ENCODE measurements around the gene CLEC20A.

CLEC20A gene

DNA sequence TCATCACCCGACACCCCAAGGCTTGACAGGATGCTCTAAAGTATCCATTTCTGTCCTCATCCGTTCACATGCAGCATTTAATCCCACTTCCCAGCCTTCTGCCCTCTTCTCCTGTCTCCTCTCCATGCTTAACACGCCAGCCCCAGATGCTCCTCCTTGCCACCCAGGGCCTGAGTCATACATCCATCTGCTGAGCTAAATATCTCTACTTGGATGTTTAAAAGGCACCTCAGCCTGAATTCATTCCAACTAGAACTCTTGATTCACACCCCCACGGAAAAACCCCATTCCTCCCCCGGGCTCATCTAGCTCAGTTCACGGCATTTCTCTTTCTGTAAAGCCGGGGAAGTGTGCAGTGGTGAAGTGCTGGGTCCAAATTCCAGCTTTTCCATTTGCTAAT lies 43.9 kb upstream of the CLEC20A start:
- TF ChIP-seq, protein P1, sequence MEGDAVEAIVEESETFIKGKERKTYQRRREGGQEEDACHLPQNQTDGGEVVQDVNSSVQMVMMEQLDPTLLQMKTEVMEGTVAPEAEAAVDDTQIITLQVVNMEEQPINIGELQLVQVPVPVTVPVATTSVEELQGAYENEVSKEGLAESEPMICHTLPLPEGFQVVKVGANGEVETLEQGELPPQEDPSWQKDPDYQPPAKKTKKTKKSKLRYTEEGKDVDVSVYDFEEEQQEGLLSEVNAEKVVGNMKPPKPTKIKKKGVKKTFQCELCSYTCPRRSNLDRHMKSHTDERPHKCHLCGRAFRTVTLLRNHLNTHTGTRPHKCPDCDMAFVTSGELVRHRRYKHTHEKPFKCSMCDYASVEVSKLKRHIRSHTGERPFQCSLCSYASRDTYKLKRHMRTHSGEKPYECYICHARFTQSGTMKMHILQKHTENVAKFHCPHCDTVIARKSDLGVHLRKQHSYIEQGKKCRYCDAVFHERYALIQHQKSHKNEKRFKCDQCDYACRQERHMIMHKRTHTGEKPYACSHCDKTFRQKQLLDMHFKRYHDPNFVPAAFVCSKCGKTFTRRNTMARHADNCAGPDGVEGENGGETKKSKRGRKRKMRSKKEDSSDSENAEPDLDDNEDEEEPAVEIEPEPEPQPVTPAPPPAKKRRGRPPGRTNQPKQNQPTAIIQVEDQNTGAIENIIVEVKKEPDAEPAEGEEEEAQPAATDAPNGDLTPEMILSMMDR (IDR thresholded peaks at IDR 0.05; ENCODE audit: control insufficient read depth, extremely low read depth, insufficient read depth) = no peak
- H3K4me3 ChIP-seq (ENCODE audit: low read depth, low read length) = no peak overlapping the region
- no peak for DNase-seq (ENCODE audit: low read depth)

DNA sequence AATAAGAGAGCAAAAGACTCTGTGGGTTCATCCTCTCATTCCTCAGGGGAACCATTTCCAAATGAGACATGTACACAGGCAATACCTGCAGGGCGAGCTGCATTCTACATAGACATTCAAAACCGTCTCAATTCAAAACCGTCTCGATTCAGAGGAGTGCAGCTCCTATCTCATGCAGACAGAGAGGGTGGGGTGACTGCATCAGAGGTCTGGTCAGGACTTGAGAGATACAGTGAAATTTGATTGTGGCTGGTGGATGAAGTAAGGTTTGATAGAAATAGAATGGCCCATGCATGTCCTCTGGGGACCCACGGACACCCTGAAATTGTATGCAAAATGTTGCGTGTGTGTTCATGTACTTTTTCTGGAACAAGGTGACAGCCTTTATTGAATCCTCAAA lies 43.4 kb upstream of the CLEC20A start:
- TF ChIP-seq, protein P1 (IDR thresholded peaks at IDR 0.05; ENCODE audit: control insufficient read depth, extremely low read depth, insufficient read depth) = no peak
- no peak overlapping the region for H3K4me3 ChIP-seq (ENCODE audit: low read depth, low read length)
- DNase-seq (ENCODE audit: low read depth) = no peak

DNA sequence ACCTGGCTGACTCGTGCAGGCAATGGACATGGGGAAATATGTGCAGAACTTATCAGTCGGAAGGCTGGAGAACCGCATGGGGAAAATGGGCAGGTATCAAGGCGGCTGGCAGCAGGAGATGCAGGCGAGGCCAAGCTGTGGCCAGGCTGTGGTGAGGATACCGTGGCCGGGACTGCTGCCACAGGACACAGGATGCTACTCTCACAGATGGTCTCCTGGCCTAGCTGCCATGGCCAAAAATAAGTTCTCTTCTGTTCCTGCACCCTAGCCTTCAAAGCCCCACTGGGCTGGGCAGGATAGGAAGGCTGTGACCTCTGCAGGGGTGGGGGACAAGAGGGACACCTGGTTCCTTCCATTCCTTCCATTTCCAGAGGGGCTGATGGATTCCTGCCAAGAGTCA lies 42.5 kb upstream of the CLEC20A start:
- no peak overlapping the region for H3K4me3 ChIP-seq (ENCODE audit: low read depth, low read length)
- TF ChIP-seq, protein P1 (IDR thresholded peaks at IDR 0.05; ENCODE audit: control insufficient read depth, extremely low read depth, insufficient read depth) = no peak
- DNase-seq (ENCODE audit: low read depth) = no peak

DNA sequence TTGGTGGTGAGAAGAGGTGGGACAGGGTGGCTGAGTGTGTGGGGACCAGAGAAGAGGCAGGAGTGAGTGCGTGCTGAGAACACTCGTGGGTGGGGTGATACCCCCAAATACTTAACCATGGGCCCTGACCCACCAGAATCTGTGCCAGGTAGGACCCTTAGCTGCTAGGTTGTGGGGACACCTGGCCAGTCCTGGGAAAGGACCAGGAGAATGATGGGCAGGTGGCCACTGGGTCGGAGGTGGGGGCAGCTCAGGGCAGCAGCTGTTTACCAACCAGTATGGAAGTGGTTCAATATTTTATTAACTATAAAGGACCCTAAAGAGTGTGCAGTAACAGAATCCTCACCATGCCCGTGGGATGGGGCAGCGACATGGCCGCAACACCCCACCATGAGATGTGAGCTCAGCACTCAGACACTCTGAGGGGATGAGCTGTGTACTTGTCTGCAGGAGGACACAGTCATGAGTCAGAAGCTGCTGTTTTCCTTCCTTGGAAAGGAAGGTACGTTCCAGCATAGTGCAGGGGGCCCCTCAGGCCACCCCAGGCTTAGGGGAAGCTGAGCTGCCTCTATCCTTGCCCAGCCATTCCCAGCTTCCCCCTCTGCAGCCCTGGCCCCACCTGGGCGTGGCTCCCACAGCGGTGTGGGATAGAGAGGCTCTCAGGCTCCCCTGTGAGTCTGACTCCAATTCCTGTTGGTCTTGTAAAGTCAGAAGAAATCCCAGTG lies 41.6 kb upstream of the CLEC20A start:
- DNase-seq (ENCODE audit: low read depth) = no peak
- H3K4me3 ChIP-seq (ENCODE audit: low read depth, low read length) = no peak overlapping the region
- TF ChIP-seq, protein P1 (IDR thresholded peaks at IDR 0.05; ENCODE audit: control insufficient read depth, extremely low read depth, insufficient read depth) = no peak

DNA sequence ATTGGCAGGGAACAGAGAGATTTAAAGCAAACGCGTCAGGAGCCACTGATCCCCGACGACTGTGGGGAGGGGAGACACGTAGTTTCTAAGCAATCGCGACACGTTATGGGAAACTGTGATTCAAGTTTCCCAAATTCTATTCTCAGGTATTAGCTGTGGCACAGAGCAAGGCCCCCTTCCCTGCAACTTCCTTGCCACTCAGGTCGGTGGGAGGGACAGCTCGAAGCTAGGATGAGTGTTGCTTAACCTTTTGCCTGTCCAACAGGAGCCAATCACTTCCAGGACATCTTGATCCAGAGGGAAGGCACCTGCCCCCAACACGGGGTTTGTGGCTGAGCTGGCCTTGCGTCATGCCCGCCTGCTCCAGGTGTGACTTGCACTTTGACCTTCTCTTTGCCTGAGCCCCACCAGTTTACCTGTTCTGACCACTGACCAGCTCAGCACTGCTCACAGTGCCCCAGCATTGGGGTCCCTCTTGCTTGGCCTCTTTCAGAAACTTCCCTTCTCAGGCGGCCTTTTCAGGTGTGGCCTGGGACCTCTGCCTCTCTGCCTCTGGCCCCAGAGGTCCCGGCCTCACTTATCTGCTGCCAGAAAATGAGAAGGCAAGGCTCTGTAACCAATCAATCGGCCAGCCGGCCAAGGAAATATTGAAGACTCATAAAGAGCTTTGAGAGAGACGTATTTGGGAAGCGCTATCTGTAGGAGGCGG lies 40.8 kb upstream of the CLEC20A start:
- no peak overlapping the region for H3K4me3 ChIP-seq (ENCODE audit: low read depth, low read length)
- DNase-seq (ENCODE audit: low read depth) = no peak
- TF ChIP-seq, protein P1 (IDR thresholded peaks at IDR 0.05; ENCODE audit: control insufficient read depth, extremely low read depth, insufficient read depth) = no peak

DNA sequence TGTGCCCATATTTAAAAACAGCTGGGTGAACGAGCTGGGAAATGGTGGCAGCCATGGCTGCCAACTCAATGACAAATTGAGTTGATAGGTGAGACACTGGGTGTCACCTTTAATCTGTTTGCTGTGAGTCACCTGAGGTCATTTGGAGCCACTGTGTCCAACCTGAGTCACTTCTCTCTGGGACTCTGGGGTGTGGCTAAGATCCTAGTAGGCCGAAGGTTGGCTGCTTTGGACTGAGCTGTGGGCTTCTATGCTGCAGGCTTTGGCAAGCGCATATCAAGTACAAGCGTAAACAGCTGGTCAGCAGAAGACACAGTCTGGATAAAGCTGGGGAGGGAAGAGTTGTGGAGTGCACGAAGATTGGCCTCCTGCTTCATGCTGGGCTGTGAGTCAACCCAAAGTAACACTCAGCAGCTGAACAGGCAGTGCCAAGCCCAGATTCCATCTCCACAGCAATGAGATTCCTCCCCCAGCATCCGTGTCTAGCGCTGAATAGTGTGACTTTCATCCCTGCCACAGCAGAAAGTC lies 40.1 kb upstream of the CLEC20A start:
- H3K4me3 ChIP-seq (ENCODE audit: low read depth, low read length) = no peak overlapping the region
- DNase-seq (ENCODE audit: low read depth) = peak; percentile 59

More for the DNA sequence above, 40.1 kb upstream of the CLEC20A start:
- TF ChIP-seq, protein P1 (IDR thresholded peaks at IDR 0.05; ENCODE audit: control insufficient read depth, extremely low read depth, insufficient read depth) = no peak

All from LNCaP clone FGC (cell line).